NCI-H446 (cell line): ENCODE results near the gene GET4.

Experiments
- DNase-seq, 2 experiments: peaks; one replicate each; lab custom pipeline; 2025; lab: John Stamatoyannopoulos, UW

GET4 gene

DNA sequence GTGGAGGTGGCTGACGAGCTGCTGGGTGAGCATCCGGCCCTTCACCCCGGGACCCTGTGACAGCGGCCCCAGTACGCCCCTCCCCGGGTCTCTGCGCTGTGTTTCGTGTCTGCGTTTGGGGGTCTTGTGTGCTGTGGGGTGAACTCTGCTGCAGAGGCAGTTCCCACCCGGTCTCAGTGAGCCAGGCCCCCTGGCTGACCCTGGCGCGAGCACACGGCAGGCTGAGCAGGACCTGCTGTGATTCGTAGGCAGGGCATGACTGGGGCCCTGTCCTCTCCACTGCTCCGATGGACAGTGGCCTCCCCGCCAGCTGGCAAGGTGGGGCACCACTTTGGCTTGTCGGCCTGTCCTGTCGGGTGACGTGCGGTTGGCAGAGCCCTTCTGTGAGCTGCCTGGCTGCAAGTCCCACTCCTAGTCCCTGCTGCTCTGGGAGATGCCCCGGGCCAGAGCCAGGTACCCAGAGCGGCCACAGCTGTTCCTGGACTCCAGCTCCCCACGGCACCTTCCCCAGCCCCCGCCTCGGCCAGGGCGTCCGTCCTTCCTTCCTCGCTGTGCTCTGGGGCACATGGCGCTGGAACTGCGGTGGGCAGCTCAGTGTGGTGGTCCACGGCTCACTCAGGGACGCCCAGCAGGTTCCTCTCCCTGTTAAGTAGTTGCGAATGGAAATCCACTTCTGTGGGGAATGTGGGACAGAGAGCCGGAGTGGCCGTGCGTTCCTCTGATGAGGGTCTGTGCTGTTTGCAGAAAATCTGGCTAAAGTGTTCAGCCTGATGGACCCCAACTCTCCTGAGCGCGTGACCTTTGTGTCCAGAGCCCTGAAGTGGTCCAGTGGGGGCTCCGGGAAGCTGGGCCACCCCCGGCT, 10.5 kb downstream of the GET4 start:
- DNase-seq = no peak

DNA sequence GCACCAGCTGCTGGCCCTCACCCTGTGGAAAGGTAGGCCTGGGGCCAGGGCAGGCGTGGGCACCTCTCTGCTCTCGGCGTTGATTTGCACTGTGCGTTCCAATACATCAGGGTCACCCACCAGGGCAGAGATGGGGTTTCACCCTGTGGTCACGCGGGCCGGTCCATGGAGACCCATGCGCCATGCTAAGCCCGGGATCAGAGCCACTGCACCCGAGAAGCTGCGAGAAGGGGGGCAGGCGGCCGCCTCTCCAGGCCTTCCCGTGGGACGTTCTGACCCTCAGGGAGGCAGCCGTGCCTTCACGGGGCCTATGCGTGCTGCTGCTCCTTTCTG, 11.1 kb downstream of the GET4 start:
- no peak for DNase-seq

DNA sequence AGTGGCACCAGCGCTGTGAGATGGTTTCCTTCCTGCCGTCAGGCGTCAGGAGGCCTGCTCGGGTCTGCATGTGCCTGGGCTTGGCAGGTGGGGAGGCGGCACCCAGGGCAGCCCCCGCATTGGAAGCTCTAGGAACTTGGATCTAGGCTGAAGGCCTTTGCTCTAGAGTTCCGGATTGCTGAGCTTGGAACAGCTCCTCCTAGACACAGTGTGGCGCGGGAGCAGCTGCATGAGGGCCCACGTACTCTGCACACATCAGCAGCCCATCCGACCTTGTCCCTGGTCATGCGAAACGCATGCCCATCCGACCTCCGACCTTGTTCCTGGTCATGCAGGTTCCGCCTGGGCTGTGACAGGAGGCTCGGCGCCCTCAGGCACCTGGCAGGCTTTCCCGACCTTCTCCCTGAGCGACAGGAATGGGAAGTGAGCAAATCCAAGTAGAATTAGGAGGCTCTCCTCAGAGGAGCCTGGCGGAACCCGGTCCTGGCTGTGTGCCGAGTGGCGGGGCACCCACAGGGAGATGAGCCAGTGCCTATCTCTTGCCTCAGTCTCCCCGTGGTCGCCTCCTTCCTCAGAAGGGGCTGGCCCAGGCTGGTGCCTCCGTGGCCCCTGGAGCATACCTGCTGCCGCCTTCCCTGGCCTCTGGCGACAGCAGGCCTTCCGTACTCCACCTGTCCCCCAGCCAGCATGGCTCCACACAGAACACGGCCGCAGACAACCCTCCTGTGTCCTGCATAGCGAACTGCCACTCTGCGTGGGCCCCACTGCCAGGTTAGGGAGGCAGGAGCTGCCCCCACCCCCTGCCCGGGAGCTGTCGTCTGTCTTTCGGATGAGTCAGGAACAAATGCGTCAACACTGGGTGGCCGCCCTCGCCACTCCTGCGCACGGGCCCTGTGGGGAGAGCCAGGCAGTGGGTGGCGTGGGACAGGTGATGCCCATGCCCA, 12.0 kb downstream of the GET4 start:
- no peak for DNase-seq

DNA sequence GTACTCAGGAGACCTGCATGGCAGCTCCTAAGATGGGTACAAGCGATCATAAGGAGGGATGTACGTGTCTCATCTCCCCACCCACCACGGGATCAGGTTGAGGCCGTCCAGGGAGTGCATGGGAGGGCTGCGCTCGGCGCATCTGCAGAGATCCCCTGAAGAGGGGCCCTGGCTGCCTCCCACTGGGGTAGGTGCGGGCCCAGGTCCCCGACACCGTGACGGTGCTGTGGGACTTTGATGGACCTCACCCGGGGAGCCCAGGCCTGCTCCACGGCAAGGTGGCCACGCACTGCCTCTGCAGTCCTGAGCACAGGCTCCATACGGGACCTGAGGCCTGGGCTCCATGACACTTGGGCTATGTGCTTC, 12.7 kb downstream of the GET4 start:
- DNase-seq = no peak

DNA sequence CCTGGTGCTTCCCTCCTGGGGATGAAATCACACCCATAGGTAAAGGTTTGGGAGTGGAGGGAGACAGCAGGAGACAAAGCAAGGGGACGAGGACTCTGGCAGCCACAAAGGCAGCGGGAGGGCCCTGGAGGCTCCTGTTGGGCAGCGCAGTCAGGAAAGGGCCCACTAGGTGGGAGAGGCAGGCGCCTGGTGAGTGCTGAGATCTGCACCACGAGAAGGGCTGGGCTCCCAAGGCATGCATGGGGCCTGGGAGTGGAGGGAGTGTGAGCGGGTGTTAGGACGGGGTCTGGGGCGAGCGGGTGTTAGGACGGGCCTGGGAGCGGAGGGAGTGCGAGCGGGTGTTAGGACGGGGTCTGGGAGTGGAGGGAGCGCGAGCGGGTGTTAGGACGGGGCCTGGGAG, 13.0 kb downstream of the GET4 start:
- DNase-seq = no peak

DNA sequence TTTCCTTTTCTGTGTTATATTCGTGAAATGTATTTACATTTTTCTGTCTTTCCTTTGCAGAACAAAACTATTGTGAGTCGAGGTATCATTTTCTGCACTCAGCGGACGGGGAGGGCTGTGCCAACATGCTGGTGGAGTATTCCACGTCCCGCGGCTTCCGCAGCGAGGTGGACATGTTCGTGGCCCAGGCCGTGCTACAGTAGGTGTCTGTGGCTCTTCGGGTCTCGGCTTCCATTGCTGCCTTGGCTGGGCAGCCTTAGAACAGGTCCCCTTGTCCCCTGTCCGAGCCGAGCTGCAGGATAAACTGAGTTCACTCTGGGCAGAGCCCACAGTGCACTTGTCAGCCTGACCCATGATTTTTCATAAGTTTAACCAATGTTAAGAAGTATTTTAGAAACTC, 14.5 kb downstream of the GET4 start:
- DNase-seq = no peak

DNA sequence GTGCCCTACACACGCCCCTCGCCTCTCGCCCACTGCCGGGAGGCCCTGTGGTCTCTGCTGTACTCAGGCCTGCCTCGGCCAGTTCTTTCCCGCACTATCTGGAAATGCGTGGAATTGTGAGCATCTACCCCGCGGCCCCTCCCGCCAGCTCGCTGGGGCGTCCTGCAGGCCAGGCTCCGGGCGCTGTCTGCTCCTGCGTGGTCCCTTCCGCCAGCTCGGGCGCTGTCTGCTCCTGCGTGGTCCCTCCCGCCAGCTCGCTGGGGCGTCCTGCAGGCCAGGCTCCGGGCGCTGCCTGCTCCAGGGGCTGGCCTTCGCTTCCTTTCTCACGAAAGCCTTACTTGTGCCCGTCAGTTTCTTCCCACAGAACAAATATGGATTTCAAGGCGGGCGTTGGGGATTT, 14.9 kb downstream of the GET4 start:
- no peak for DNase-seq

DNA sequence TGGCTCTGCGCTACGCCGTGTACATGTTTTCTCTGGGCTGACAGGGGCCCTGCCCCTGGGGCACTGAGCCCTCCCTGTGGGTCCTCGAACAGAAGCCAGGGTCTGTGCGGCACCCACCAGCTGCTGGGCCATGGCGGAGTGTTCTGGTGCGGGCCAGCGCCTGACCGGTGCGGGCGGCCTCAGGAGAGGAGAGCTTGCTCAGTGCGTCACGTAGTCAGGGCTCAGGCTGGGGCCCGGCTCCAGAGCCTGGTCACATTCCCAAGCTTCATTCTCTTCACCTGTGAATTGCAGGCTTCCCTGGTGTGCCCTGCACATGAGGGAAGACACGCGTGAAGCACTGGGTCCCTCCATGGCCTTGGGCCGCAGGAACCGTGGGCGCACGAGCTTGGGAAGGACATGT, 15.5 kb downstream of the GET4 start:
- DNase-seq = no peak

DNA sequence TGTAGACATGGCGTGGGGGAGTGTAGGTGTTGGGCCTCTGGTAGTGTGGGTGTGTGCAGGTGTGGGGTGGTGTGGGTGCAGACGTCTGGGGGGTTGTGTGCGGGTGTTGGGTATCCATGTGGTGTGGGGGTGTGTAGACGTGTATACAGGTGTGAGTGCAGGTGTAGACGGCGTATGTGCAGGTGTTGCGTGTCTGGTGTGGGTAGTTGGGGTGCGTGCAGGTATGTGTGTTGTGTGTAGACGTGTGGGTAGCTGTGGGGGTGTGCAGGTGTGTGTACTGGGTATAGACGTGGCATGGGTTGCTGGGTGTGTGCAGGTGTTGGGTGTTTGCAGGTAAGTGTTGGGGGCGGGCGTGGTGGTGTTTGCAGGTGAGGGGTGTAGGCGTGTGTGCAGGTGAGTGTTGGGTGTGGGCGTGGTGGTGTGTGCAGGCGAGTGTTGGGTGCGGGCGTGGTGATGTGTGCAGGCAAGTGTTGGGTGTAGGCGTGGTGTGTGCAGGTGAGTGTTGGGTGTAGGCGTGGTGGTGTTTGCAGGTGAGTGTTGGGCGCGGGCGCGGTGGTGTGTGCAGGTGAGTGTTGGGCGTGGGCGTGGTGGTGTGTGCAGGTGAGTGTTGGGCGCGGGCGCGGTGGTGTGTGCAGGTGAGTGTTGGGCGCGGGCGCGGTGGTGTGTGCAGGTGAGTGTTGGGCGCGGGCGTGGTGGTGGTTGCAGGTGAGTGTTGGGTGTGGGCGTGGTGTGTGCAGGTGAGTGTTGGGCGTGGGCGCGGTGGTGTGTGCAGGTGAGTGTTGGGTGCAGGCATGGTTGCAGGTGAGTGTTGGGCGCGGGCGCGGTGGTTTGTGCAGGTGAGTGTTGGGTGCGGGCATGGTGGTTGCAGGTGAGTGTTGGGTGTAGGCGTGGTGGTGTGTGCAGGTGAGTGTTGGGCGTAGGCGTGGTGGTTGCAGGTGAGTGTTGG, 16.6 kb downstream of the GET4 start:
- no peak for DNase-seq

DNA sequence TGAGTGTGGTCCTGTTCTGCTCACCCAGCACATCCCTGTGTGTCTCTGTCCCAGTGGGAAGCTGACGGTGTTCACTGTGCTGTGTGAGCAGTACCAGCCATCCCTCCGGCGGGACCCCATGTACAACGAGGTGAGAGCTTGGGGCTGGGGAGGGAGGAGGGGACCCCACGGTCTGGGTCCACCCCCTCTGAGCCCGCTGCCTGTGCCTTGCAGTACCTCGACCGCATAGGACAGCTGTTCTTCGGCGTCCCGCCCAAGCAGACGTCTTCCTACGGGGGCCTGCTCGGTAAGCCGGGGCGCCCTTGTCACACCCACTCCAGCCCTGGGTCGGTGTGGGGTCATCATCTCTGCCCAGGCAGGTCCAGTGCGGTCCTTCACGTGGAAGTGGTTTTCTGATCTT, 17.3 kb downstream of the GET4 start:
- DNase-seq = no peak

DNA sequence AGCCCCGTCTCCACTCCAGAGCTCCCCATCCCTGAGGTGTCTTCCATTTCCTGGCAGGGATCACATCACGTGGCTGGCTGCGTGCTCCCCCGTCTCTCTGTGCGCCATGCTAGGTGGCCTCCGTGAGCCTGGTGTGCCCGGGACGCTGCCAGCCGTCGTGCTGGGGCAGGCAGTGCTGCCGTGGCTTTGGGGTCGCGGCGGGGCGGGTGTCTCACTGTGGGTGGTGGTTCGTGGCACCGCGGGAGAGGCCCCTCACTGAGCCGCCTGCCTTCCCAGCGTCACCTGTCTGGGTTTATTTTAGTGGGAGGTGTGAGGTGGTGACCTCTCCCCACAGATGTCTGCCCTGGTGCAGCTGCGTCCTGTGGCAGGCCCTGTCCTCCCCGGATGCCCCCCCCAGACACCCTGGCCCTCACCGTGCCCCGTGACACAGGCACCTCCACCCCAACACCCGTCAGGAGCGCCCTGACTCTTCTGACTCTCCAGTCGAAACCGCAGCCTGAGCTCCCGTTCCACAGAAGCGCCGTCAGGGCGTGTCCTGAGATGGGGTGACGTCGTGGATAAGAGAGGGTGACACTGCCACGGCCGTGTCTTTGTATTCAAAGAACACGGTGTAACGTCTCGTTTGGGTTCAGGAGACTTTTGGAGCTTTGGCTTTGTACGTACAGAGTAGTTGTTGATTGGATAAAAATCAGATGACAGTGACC, 18.0 kb downstream of the GET4 start:
- DNase-seq = no peak

DNA sequence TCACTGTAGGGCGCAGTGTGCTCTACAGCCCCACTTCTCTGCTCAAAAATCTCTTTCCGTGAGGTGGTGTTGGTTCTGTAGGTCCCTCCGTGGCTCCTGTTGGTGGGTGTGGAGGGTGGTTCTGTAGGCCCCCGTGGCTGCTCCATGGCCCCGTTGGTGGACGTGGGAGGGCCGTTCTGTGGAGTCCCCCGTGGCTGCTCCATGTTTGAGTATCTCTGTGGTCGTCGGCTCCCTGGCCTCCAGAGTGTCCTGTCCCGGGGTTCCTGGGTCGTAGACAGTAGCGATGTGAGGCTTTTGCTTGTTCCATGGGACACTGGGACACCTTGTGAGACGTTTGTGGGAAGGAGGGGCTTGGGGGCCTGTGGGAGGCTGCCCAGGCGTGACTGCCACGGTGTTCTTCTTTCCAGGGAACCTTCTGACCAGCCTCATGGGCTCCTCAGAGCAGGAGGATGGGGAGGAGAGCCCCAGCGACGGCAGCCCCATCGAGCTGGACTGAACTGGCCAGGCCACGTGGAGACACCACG, 18.6 kb downstream of the GET4 start:
- no peak for DNase-seq

DNA sequence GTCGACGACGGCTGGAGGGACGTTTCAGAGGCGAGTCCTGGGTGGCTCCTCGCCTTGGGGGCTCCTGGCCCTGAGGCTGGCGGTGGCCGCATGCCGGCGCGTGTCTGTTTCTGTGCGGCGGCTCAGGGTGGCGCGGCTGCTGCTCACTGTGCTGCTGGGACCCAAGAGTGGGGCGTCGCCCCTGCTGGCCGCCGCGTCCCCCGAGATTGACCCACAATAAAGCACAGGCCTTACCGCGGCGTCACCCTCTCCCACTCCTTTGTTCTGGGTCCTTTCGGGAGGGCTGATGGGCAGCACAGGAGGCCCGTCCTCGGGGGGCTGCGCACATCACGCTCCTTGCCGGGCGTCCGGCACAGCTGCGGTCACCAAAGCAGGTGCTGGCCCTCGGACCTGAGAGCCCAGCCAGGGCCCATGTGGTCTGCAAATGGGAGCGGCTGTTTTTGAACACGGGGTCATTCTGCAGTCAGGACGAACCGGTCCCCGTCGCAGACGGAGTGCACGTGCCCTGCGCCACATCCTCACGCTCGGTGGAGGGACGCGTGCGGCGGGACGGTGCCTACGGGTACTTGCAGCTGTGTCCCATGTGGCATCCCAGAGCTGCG, 19.2 kb downstream of the GET4 start:
- DNase-seq = no peak

DNA sequence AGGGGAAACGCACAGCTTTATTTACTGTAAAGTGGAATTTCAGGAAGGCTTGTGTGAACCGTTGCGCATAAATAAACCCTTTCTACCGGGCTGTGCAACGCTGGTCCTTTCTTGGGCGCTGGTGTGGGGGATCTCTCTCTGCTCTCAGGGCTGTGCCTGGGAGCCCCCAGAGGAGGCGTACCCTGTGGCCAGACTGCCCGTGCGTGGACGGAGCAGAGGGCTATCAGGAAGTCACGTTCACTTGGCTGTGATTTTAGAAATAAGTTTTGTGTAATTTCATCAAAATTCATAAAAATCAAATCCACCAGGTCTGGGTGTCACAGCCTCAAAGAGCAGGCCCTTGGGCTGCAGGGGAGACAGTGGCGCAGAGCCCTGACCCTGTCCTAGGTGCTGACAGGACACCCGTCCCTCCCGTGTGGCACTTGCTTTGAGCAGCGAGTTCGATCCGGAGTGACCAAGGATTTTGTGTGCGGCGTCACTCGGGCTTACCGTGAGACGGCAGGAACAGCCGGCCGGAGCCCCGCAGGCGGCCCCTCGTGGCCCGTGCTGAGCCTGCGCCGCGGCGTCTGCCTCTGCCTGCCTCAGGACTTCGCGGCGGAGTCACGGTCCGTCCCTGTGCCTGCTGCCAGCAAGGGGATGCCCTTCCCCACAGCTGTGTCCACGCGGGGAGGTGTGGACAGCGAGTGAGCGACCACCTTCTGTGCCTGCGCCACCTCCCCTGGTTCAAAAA, 20.2 kb downstream of the GET4 start:
- no peak for DNase-seq

DNA sequence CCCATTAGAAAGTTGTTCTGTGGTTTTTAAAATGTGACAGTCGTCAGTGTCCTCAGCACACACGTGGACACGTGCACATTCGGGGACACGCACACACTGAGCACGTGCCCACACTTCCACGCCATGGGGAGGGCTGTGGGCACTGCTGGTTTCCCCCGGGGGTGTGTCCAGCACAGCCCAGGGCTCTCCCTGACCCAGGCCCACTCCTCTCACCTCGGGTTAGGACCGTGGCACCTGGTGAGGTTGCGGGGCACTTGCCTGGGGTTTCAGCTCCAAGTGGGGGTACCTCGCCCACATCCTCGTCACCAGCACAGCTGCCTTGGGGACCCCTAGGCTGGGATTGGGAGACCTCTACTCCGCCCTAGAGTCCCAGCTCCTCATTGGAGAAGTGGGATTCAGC, 20.7 kb downstream of the GET4 start:
- DNase-seq = no peak

DNA sequence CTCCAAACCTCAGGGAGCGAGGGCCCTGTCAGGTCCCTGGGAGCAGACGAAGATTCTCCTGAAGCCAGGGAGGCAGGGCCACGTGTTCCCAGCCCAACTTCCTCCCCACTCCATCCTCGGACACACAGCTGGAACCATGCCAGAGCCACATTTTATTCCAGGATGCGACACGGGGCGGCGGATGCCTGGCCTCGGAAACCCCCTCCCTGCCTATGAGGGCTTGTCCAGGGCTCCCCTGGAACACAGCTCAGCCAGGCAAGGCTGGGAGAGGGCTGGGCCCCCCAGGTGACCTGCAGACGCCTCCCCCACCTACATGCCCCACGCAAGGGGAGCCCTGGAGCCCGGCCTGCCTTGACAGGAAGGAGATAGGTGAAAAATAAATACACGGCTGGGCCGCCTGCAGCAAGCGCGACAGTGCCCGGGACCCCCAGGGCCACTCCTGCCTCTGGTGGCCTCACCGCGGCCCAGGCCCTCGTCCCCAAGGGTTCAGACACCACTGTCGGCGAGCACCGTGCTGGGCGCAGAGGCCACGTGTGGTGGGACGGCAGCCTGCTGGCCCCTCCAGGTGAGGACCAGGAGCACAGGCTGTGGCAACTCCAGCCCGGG, 21.5 kb downstream of the GET4 start:
- no peak for DNase-seq

DNA sequence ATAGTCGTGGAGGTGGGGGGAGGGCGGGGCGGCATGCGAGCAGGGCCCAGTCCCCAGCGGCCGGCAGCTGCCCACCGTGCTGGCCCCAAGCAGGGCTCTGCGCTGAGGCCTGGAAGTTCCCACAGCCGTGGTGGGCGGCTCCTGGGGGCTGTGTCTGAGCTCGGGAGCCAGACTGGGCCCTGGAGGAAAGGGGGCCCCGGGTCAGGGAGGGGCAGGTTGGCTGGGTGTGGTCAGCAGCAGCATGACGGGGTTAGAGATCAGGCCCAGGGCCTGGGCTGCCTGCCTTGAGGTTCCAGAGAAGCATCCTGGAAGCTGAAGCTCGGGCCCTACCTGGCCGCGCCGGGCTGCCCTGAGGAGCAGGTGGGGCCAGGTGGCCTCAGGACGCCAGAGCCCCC, 22.1 kb downstream of the GET4 start:
- DNase-seq = no peak

DNA sequence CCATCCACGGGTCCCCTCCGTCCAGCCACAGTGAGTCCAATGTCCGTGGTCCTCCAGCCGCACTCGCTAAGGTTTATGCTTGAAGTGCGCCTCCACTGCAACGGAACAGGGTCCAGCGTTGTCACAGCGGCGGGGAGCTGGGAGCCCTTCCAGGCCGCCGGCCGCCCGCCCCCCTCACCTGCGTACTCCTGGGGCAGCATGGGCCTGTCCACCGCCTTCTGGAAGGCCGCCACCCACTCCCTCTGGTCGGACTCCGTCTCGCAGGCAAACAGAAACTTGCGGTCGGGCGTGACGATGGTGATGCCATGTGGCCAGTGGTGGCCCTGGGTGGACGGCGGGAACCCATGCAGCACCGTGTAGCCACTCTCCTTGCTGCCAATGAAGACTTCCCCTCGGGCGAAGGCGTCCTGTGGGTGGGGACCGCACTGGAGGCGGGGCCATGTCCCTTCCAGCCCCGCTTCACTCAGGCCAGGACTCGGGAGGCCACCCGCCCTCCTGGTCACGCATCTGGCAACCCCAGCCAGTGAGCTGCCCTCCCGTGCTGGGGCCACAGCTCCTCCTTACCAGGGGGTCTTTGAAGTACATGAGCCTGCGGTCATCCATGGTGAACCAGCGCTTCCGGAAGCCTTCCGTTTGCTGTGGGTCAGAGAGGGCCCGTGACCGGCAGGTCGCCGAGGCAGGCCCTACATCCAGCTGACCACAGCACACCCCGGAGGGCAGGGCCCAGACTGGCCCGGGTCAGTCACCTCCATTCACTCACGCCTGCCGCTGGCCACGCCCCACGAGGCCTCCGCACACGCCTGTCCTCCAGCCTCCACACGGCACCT, 22.7 kb downstream of the GET4 start:
- DNase-seq = no peak

DNA sequence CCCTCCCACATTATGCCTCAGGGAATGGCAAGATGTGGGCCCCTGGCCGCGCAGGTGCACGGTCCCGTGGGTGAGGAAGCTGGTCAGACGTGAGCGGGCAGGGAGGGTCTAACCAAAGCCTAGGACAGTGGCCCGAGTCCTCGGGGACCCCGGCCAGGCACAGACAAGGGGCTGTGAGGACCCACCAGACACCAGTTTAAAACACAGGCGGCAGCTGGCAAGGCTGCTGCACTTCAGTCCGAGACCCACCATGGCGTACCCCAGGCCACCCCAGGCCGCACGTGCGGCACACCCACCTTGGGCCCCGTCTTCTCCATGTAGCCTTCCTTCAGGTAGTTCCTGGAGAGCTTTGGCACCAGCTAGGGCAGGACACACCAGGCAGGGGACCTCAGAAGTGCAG, 23.5 kb downstream of the GET4 start:
- DNase-seq = no peak
